ENCODE results near the gene UPP2. TPM values are rescaled to one million over a fixed set of nuclear protein-coding genes. Genes with fewer than 3 reads are reported as not detected.

The UPP2 gene
- total RNA-seq, 1 experiment from 2014 or later: not detected

DNA sequence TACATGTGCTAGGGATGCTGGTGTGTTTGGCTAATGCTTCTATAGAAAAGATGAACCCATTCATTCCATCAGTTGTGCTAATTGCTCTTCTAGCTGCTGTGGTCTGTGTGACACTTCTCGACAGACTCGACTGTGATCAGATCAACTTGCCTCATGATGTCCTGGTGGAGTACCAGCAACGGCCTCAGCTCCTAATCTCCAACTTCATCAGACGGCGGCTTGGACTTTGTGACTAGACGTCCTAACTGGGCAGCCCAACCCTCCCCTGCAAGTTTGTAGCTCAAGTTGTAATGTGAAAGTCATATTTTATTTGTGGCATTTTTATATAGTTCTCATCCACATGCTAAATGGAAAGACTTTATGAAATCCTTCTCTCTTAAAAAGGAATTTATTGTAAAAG, 33.0 kb downstream of the UPP2 start:
- H3K4me2 ChIP-seq (ENCODE audit: insufficient read depth, insufficient read length, low read length): no peak overlapping the region
- H3K27me3 ChIP-seq (ENCODE audit: insufficient read depth, low read length): no peaks in the 10 kb centered on the region
- no peak overlapping the region for H3K14ac ChIP-seq (ENCODE audit: insufficient read depth, low read length)
- no peak overlapping the region for H4K91ac ChIP-seq (ENCODE audit: insufficient read length, low read depth, low read length)
- no peak overlapping the region for H3K27ac ChIP-seq (ENCODE audit: insufficient read length, low read depth, low read length)
- no peak for TF ChIP-seq CTCF (conservative IDR thresholded peaks at IDR 0.05)
- no peaks in the 10 kb centered on the region; the same call in 1 of the 2 replicates for H3K4me1 ChIP-seq (ENCODE audit: insufficient read depth, low read length)
- H2BK12ac ChIP-seq (ENCODE audit: insufficient read length, low read depth, low read length): no peak overlapping the region
- Mint-ChIP-seq H3K27me3 (ENCODE audit: low read depth) (no peaks in the 10 kb centered on the region), H3K9me3 (no peaks in the 10 kb centered on the region; a peak in 1 of 5 replicates), H3K27ac (no peak overlapping the region; a peak in 1 of 7 replicates), H3K4me3 (no peak overlapping the region), H3K36me3 (ENCODE audit: insufficient read depth in 1 of 3, low read depth in 3 of 3) (no peaks in the 10 kb centered on the region), H3K4me1 (peaks cover 2 to 3% of the 10 kb centered on the region in 2 experiments; a peak in 1 of 4 replicates)
- no peaks in the 10 kb centered on the region for H4K20me1 ChIP-seq (ENCODE audit: control insufficient read depth, insufficient read depth, insufficient read length)
- WGBS (ENCODE audit: extremely low coverage, insufficient read length, low lambda C conversion rate): no CpG with 5 or more reads among the region's 6 CpGs
- no peak overlapping the region for H3K18ac ChIP-seq (ENCODE audit: insufficient read length, low read depth, low read length)
- no peak overlapping the region for H3K9ac ChIP-seq (ENCODE audit: extremely low read depth, insufficient read length, low read length)
- H4K5ac ChIP-seq (ENCODE audit: insufficient read length, low read depth, low read length): no peak overlapping the region
- no peak overlapping the region for H3T11ph ChIP-seq (ENCODE audit: low read length)
- no peaks in the 10 kb centered on the region for H3K79me2 ChIP-seq (ENCODE audit: insufficient read depth, low read length)
- no peaks in the 10 kb centered on the region for H3K79me1 ChIP-seq (ENCODE audit: insufficient read depth, low read depth, low read length, poor library complexity, severe bottlenecking)
- H3K23ac ChIP-seq (ENCODE audit: insufficient read length, low read depth, low read length): no peak overlapping the region
- H2BK120ac ChIP-seq (ENCODE audit: low read depth, low read length, poor library complexity, severe bottlenecking): no peak overlapping the region
- no peak for DNase-seq
- H2BK20ac ChIP-seq (ENCODE audit: low read depth, low read length, poor library complexity, severe bottlenecking): no peak overlapping the region
- H2AK5ac ChIP-seq (ENCODE audit: insufficient read length, low read length): no peak overlapping the region
- no peak overlapping the region for H2BK5ac ChIP-seq (ENCODE audit: insufficient read length, low read length)
- H2AFZ ChIP-seq (ENCODE audit: low read length): no peak overlapping the region
- H2BK15ac ChIP-seq (ENCODE audit: low read depth, low read length): no peak overlapping the region
- H4K8ac ChIP-seq (replicated peaks; ENCODE audit: insufficient read length, low read depth, low read length): no peak overlapping the region
- H3K9me3 ChIP-seq (ENCODE audit: control insufficient read depth, low read depth, low read length): no peaks in the 10 kb centered on the region
- no peaks in the 10 kb centered on the region for H3K23me2 ChIP-seq (ENCODE audit: insufficient read length, low read depth, low read length, poor library complexity, severe bottlenecking)
- H3K4ac ChIP-seq (ENCODE audit: low read depth, low read length): no peak overlapping the region
- no peak overlapping the region for H3K56ac ChIP-seq (ENCODE audit: insufficient read length, low read depth, low read length)
